H1 (cell line): ENCODE measurements around the gene ADSS1. TPM values are rescaled to one million over a fixed set of nuclear protein-coding genes. Genes with fewer than 3 reads are reported as not detected.

ENCODE experiments used
- CTCF ChIA-PET: fragments of 300-600 bp; sonication (Branson Sonifier 250); formaldehyde crosslinking; loops from one replicate; lab custom pipeline; 2021; ENCODE audit not compliant: partially characterized antibody; lab: Charles Lee
- POLR2A ChIA-PET: fragments of 300-600 bp; sonication (Branson Sonifier 250); formaldehyde crosslinking; loops from one replicate; lab custom pipeline; 2021; ENCODE audit warnings: inconsistent platforms; ENCODE audit not compliant: partially characterized antibody; lab: Charles Lee
- DNase-seq, 2 experiments: peaks; one replicate each; pipeline versions ENCODE4 v3.0.0 to v3.0.0-alpha.2; 2010 to 2022; ENCODE audit warnings: low spot score in 2 of 2, low read depth in 1 of 2, mixed read lengths in 1 of 2
- FAIRE-seq: peaks from 2 replicates; lab custom pipeline; 2011; peaks lifted over from hg19 to GRCh38; lab: Jason Lieb, UNC
- H2AFZ ChIP-seq: 2 replicates; pipeline ENCODE4 v1.8.1; 2012; ENCODE audit warnings: low read length, inconsistent platforms
- H2AK5ac ChIP-seq: 2 replicates; pipeline ENCODE4 v1.6.1; 2013; ENCODE audit warnings: low read depth, low read length
- H2BK120ac ChIP-seq: replicated peaks from 2 replicates; pipeline ENCODE3; 2013; ENCODE audit warnings: low read depth, low read length, inconsistent platforms
- H2BK12ac ChIP-seq: 2 replicates; pipeline ENCODE4 v1.6.1; 2013; ENCODE audit warnings: low read depth, low read length
- H2BK15ac ChIP-seq: 2 replicates; pipeline ENCODE4 v1.6.1; 2013; ENCODE audit warnings: low read length
- H2BK20ac ChIP-seq: 2 replicates; pipeline ENCODE4 v1.6.1; 2013; ENCODE audit warnings: low read length
- H2BK5ac ChIP-seq: 2 replicates; pipeline ENCODE4 v1.6.1; 2013; ENCODE audit warnings: low read depth, low read length
- H3K14ac ChIP-seq: 2 replicates; pipeline ENCODE4 v1.6.1; 2013; ENCODE audit warnings: inconsistent platforms; ENCODE audit not compliant: insufficient read length
- H3K18ac ChIP-seq: 2 replicates; pipeline ENCODE4 v1.6.1; 2013; ENCODE audit warnings: low read length; ENCODE audit errors: extremely low read depth
- H3K23ac ChIP-seq: 2 replicates; pipeline ENCODE4 v1.6.1; 2013; ENCODE audit warnings: inconsistent platforms; ENCODE audit not compliant: insufficient read length
- H3K23me2 ChIP-seq: 2 replicates; pipeline ENCODE4 v1.6.1; 2013; ENCODE audit warnings: low read depth, low read length
- H3K27ac ChIP-seq: 2 replicates; pipeline ENCODE4 v1.6.1; 2011; ENCODE audit warnings: low read depth, low read length, inconsistent platforms
- H3K27me3 ChIP-seq, 4 experiments: replicated peaks in 1 of 4; 1 replicate in 1 of 4; 2 replicates in 3 of 4; pipeline versions ENCODE4 v1.6.1 to v1.8.1; 2011 to 2013; ENCODE audit warnings: low read length in 3 of 4, mild to moderate bottlenecking in 3 of 4, inconsistent platforms in 2 of 4, mixed read lengths in 2 of 4, moderate library complexity in 1 of 4; ENCODE audit not compliant: control insufficient read depth in 3 of 4, insufficient read depth in 3 of 4; ENCODE audit errors: extremely low read depth in 1 of 4
- H3K36me3 ChIP-seq, 4 experiments: 2 replicates each; pipeline versions ENCODE4 v1.6.1 to v1.8.1; 2011 to 2013; ENCODE audit warnings: mild to moderate bottlenecking in 4 of 4, low read length in 3 of 4, moderate library complexity in 2 of 4, control low read depth in 1 of 4, inconsistent platforms in 1 of 4; ENCODE audit not compliant: insufficient read depth in 4 of 4, control insufficient read depth in 2 of 4
- H3K4ac ChIP-seq: replicated peaks from 2 replicates; pipeline ENCODE3; 2013; ENCODE audit warnings: low read length, low read depth, mixed read lengths, inconsistent platforms; ENCODE audit not compliant: insufficient read length
- H3K4me1 ChIP-seq, 4 experiments: replicated peaks in 1 of 4; 1 replicate in 1 of 4; 2 replicates in 3 of 4; pipeline versions ENCODE4 v1.6.1 to v1.8.1; 2011 to 2013; ENCODE audit warnings: low read length in 3 of 4, inconsistent platforms in 2 of 4, mixed read lengths in 1 of 4; ENCODE audit not compliant: insufficient read depth in 4 of 4, control insufficient read depth in 3 of 4
- H3K4me2 ChIP-seq, 2 experiments: 2 replicates each; pipeline versions ENCODE4 v1.6.1 to v1.8.1; 2011 to 2013; ENCODE audit warnings: low read depth in 2 of 2, low read length in 2 of 2, control low read depth in 1 of 2, inconsistent platforms in 1 of 2, mild to moderate bottlenecking in 1 of 2; ENCODE audit not compliant: insufficient read depth in 1 of 2
- H3K4me3 ChIP-seq, 4 experiments: fragments of 200-600, 300-600 bp in 1 of 4; sonication (generic), shearing (Covaris generic), sonication (Bioruptor Twin) in 1 of 4; 2 replicates each; pipeline versions ENCODE4 v1.5.1 to v1.8.1; 2011 to 2016; ENCODE audit warnings: low read length in 4 of 4, low read depth in 3 of 4, control low read depth in 2 of 4, inconsistent platforms in 2 of 4, mild to moderate bottlenecking in 2 of 4, mixed read lengths in 1 of 4, moderate library complexity in 1 of 4; ENCODE audit not compliant: insufficient read depth in 2 of 4; ENCODE audit errors: extremely low read depth in 1 of 4
- H3K56ac ChIP-seq: replicated peaks from 2 replicates; pipeline ENCODE3; 2013; ENCODE audit warnings: low read depth, mild to moderate bottlenecking, mixed read lengths, low read length, inconsistent platforms; ENCODE audit not compliant: insufficient read length
- H3K79me1 ChIP-seq: 2 replicates; pipeline ENCODE4 v1.6.1; 2013; ENCODE audit warnings: low read depth, low read length, control low read depth
- H3K79me2 ChIP-seq, 2 experiments: 2 replicates each; pipeline versions ENCODE4 v1.6.1 to v1.8.1; 2012 to 2013; ENCODE audit warnings: low read length in 2 of 2, mild to moderate bottlenecking in 2 of 2, inconsistent platforms in 1 of 2; ENCODE audit not compliant: insufficient read depth in 2 of 2, control insufficient read depth in 1 of 2
- H3K9ac ChIP-seq, 4 experiments: replicated peaks in 1 of 4; 1 replicate in 1 of 4; 2 replicates in 3 of 4; pipeline versions ENCODE4 v1.6.1 to v1.8.1; 2011 to 2013; ENCODE audit warnings: low read depth in 3 of 4, low read length in 3 of 4, control low read depth in 2 of 4, mild to moderate bottlenecking in 2 of 4, moderate library complexity in 2 of 4, inconsistent platforms in 1 of 4; ENCODE audit errors: extremely low read depth in 1 of 4
- H3K9me3 ChIP-seq, 2 experiments: 2 replicates each; pipeline versions ENCODE4 v1.6.1 to v1.8.1; 2012 to 2013; ENCODE audit warnings: mild to moderate bottlenecking in 2 of 2, moderate library complexity in 2 of 2, control low read depth in 1 of 2, inconsistent platforms in 1 of 2, low read depth in 1 of 2, low read length in 1 of 2, mixed read lengths in 1 of 2; ENCODE audit not compliant: insufficient read depth in 2 of 2
- H4K20me1 ChIP-seq, 2 experiments: replicated peaks in 1 of 2; 2 replicates each; pipeline versions ENCODE3 to v1.8.1; 2011 to 2013; ENCODE audit warnings: inconsistent platforms in 2 of 2, low read length in 2 of 2, mild to moderate bottlenecking in 1 of 2; ENCODE audit not compliant: insufficient read depth in 2 of 2, control insufficient read depth in 1 of 2
- H4K5ac ChIP-seq: 2 replicates; pipeline ENCODE4 v1.6.1; 2013; ENCODE audit warnings: low read length, low read depth, mixed read lengths, inconsistent platforms; ENCODE audit not compliant: insufficient read length
- H4K8ac ChIP-seq: 2 replicates; pipeline ENCODE4 v1.8.0; 2013; ENCODE audit warnings: mild to moderate bottlenecking, moderate library complexity, low read length, inconsistent platforms; ENCODE audit not compliant: insufficient read depth; ENCODE audit errors: extremely low read depth
- H4K91ac ChIP-seq: replicated peaks from 2 replicates; pipeline ENCODE3; 2013; ENCODE audit warnings: low read length, mixed read lengths, inconsistent platforms; ENCODE audit not compliant: insufficient read length
- BCL11A ChIP-seq, 2 experiments: IDR thresholded peaks; one replicate each; pipeline ENCODE4 v1.6.1; 2011; ENCODE audit warnings: low read depth in 2 of 2, low read length in 2 of 2, mild to moderate bottlenecking in 2 of 2
- CBX8 ChIP-seq: fragments of 300-800, 300-1000 bp; sonication (generic); IDR thresholded peaks from 2 replicates; pipeline ENCODE4 v1.7.1; 2016; ENCODE audit warnings: low read depth, low read length, borderline replicate concordance
- CHD2 ChIP-seq: IDR thresholded peaks from 2 replicates; pipeline ENCODE4 v1.6.1; 2012; ENCODE audit warnings: low read length, improper control_type of control experiment
- EP300 ChIP-seq, 2 experiments: IDR thresholded peaks; 1 replicate in 1 of 2; 2 replicates in 1 of 2; pipeline ENCODE4 v1.6.1; 2011 to 2012; ENCODE audit warnings: low read depth in 2 of 2, low read length in 2 of 2, mild to moderate bottlenecking in 2 of 2, borderline replicate concordance in 1 of 2, inconsistent platforms in 1 of 2, moderate library complexity in 1 of 2
- JUND ChIP-seq: IDR thresholded peaks from 2 replicates; pipeline ENCODE4 v1.6.1; 2011; ENCODE audit warnings: mild to moderate bottlenecking, improper control_type of control experiment, low read length
- KDM4A ChIP-seq: IDR thresholded peaks from one replicate; pipeline ENCODE4 v1.7.1; 2012; ENCODE audit warnings: low read depth, mild to moderate bottlenecking, moderate library complexity, low read length, inconsistent platforms; ENCODE audit not compliant: severe bottlenecking
- MAFK ChIP-seq: IDR thresholded peaks from 2 replicates; pipeline ENCODE4 v1.6.1; 2012; ENCODE audit warnings: low read depth, mild to moderate bottlenecking, improper control_type of control experiment, low read length
- NRF1 ChIP-seq: IDR thresholded peaks from 2 replicates; pipeline ENCODE4 v1.6.1; 2011; ENCODE audit warnings: mild to moderate bottlenecking, low read depth, low read length, improper control_type of control experiment
- PHF8 ChIP-seq: fragments of 200-600 bp; sonication (generic); conservative IDR thresholded peaks from 2 replicates; pipeline ENCODE4 v1.7.1; 2012; ENCODE audit warnings: low read depth, mild to moderate bottlenecking, inconsistent platforms, low read length, moderate library complexity
- RNF2 ChIP-seq: fragments of 200-900, 300-1000 bp; sonication (generic); IDR thresholded peaks from 2 replicates; pipeline ENCODE4 v1.7.1; 2016; ENCODE audit warnings: borderline replicate concordance, low read depth, mild to moderate bottlenecking, antibody characterized with exemption, low read length; ENCODE audit not compliant: poor library complexity, severe bottlenecking; ENCODE audit errors: missing control alignments
- WGBS, 2 experiments: shearing (Covaris generic) in 1 of 2; methylation state at CpG; one replicate each; pipeline versions ENCODE4 v1.1.6 to v1.1.7; 2013 to 2015; ENCODE audit warnings: low lambda C conversion rate in 2 of 2, mixed read lengths in 2 of 2, inconsistent platforms in 1 of 2, low coverage in 1 of 2, missing lambda C conversion rate in 1 of 2; ENCODE audit not compliant: insufficient replicate concordance in 2 of 2, insufficient coverage in 1 of 2, insufficient read length in 1 of 2; ENCODE audit errors: extremely low coverage in 1 of 2, missing lambda C conversion rate in 1 of 2; 5-methylcytosine and 5-hydroxymethylcytosine counted together
- polyA plus RNA-seq, 7 experiments: library from polyadenylated mRNA; depleted of rRNA in 3 of 7; stranded (reverse) in 5 of 7; unstranded in 2 of 7; fragments of >200 nt in 5 of 7; fragments of 200-250 nt in 2 of 7; gene quantifications; 1 replicate in 5 of 7; 2 replicates in 1 of 7; 4 replicates in 1 of 7; pipeline versions ENCODE4 v1.2.1 to v1.2.3, GENCODE V29; 2011 to 2013; ENCODE audit warnings: missing spikeins in 2 of 7, mixed read lengths in 2 of 7
- total RNA-seq: library from RNA; stranded (reverse); fragmentation: NEBNext Ultra II Directional; extraction: Animal tissue kit (Norgen Biotek cat#: 25700); gene quantifications from 2 replicates; pipeline ENCODE4 v1.2.1, GENCODE V29; 2021

The ADSS1 gene
- total and polyA plus RNA-seq, 2 of the 8 experiments (the other 6 are each of a cell fraction or from before 2014, with no cell fraction given), result 7.1 to 7.9 TPM

DNA sequence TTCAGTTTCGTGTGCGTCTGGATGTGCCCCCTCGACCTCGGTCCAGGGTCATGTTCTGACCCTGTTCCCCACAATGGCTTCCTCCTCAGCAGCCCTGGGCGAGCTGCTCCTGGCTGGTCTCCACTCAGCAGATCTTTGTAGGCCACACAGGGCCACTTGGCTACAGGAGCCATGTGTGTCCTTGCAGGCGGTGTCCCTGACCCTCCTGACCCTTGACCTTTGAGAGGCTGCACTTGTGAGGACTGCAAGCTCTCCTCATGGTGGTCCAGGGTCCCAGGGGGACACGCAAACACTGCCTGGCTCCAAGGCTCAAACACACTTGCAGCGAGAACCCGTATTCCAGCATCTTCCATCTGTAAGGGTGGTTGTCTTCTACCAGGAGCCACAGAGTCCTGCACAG, 21.4 kb downstream of the ADSS1 start:
- Histone ChIP-seq H2BK120ac (no peak overlapping the region), H3K36me3 (no peaks in the 10 kb centered on the region), H3K4me3 (no peak overlapping the region), H3K79me1 (no peaks in the 10 kb centered on the region), H3K9me3 (peaks cover 5 to 8% of the 10 kb centered on the region in 2 experiments; a peak in 3 of 4 replicates), H3K18ac (no peak overlapping the region), H4K91ac (no peak overlapping the region), H4K20me1 (peaks cover 0 to 3% of the 10 kb centered on the region in 2 experiments), H3K27ac (no peak overlapping the region), H3K79me2 (no peaks in the 10 kb centered on the region), H2BK12ac (no peak overlapping the region), H3K4me2 (no peak overlapping the region), H3K56ac (no peak overlapping the region), H3K4me1 (peaks cover 0 to 4% (median under 1%) of the 10 kb centered on the region in 4 experiments; a peak in 2 of 7 replicates), H2AK5ac (no peak overlapping the region), H4K8ac (no peak overlapping the region), H3K14ac (no peak overlapping the region), H4K5ac (no peak overlapping the region), H3K23me2 (no peaks in the 10 kb centered on the region), H3K27me3 (peaks cover 0 to 2% (median 0%) of the 10 kb centered on the region in 4 experiments; a peak in 1 of 7 replicates), H2BK20ac (no peak overlapping the region), H3K9ac (no peak overlapping the region), H3K23ac (no peak overlapping the region), H2AFZ (no peak overlapping the region), H2BK5ac (no peak overlapping the region), H2BK15ac (no peak overlapping the region), H3K4ac (no peak overlapping the region)
- no peak for DNase-seq
- FAIRE-seq, result no peak
- ChIA-PET POLR2A (interaction anchor here (1.1 to 1.9 kb wide), 4 partner anchors 8 to 20 kb away, joined by 3 to 6 read pairs (median 4); no protein-coding TSS in a partner anchor), CTCF (interaction anchor here (1.1 to 4.3 kb wide), 3 partner anchors 13 to 32 kb away, joined by 3 to 18 read pairs (median 7); no protein-coding TSS in a partner anchor)
- WGBS, 2 experiments, result 91% methylated on average over 9 of the region's 9 CpGs; no CpG with 5 or more reads in 1 of the 2 experiments
- TF ChIP-seq JUND (no peak), RNF2 (no peak), KDM4A (no peak), NRF1 (no peak), PHF8 (no peak), CBX8 (no peak), CHD2 (no peak), EP300 (IDR thresholded peaks at IDR 0.05; ENCODE audit: borderline replicate concordance in 1 of 2, low read depth in 2 of 2, low read length in 2 of 2) (no peak), MAFK (no peak), BCL11A (IDR thresholded peaks at IDR 0.05; ENCODE audit: low read depth in 2 of 2, low read length in 2 of 2) (no peak)
